ENCODE measurements around the gene IPP.
A peak's percentile ranks its signal among the peaks of the same experiment; 100 is the strongest.
"Not testable (repeated sequence)": the region's sequence is repeated elsewhere in the genome, so short reads cannot be mapped to it uniquely, and the experiment has no call there.

IPP gene

GRCh38 chr1:45750298-45751038 lies at the start of gene IPP:
TSS of gene IPP (minus strand) at chr1:45750653. CDS start at chr1:45746411, 4,242 bp downstream.
- peak; percentile 90 to 93 for DNase-seq (ENCODE audit: low read depth in 2 of 2)

- no peak for DNase-seq (ENCODE audit: low read depth in 2 of 2)
These were observed 46.5 kb upstream of the IPP start for GRCh38 chr1:45796946-45797345.

GRCh38 chr1:45796381-45796780 lies 45.9 kb upstream of the IPP start:
- DNase-seq (ENCODE audit: low read depth in 2 of 2), result no peak

GRCh38 chr1:45793942-45794604 lies 43.6 kb upstream of the IPP start:
- no peak for DNase-seq (ENCODE audit: low read depth in 2 of 2)

- DNase-seq (ENCODE audit: low read depth in 2 of 2), result no peak
These were observed 42.3 kb upstream of the IPP start for GRCh38 chr1:45792744-45793143.

GRCh38 chr1:45789601-45790000 lies 39.1 kb upstream of the IPP start:
- no peak for DNase-seq (ENCODE audit: low read depth in 2 of 2)

- DNase-seq (ENCODE audit: low read depth in 2 of 2), result no peak
These were observed 37.5 kb upstream of the IPP start for GRCh38 chr1:45787905-45788304.

GRCh38 chr1:45785583-45785982 lies 35.1 kb upstream of the IPP start:
- DNase-seq (ENCODE audit: low read depth in 2 of 2), result no peak

- DNase-seq (ENCODE audit: low read depth in 2 of 2), result no peak
These were observed 25.3 kb upstream of the IPP start for GRCh38 chr1:45775794-45776193.

GRCh38 chr1:45772971-45773370 lies 22.5 kb upstream of the IPP start:
- no peak for DNase-seq (ENCODE audit: low read depth in 2 of 2)

- DNase-seq (ENCODE audit: low read depth in 2 of 2), result no peak
These were observed 18.9 kb upstream of the IPP start for GRCh38 chr1:45769261-45769932.

- DNase-seq (ENCODE audit: low read depth in 2 of 2), result no peak
These were observed 16.6 kb upstream of the IPP start for GRCh38 chr1:45767035-45767434.

- no peak for DNase-seq (ENCODE audit: low read depth in 2 of 2)
These were observed 15.7 kb upstream of the IPP start for GRCh38 chr1:45765999-45766792.

- no peak for DNase-seq (ENCODE audit: low read depth in 2 of 2)
These were observed 11.8 kb upstream of the IPP start for GRCh38 chr1:45762291-45762690.

- DNase-seq (ENCODE audit: low read depth in 2 of 2), result no peak
These were observed 5.2 kb upstream of the IPP start for GRCh38 chr1:45755697-45756096.

- no peak for DNase-seq (ENCODE audit: low read depth in 2 of 2)
These were observed 3.0 kb upstream of the IPP start for GRCh38 chr1:45753248-45754037.

- DNase-seq (ENCODE audit: low read depth in 2 of 2), result no peak
These were observed 2.1 kb upstream of the IPP start for GRCh38 chr1:45752441-45753052.

GRCh38 chr1:45752014-45752413 lies 1.6 kb upstream of the IPP start:
- DNase-seq (ENCODE audit: low read depth in 2 of 2), result no peak

- DNase-seq (ENCODE audit: low read depth in 2 of 2), result not testable (repeated sequence)
These were observed 786 bp upstream of the IPP start for GRCh38 chr1:45751039-45751838.

- DNase-seq (ENCODE audit: low read depth in 2 of 2), result no peak
These were observed 3.5 kb downstream of the IPP start for GRCh38 chr1:45746922-45747321.
